PC-3 (cell line): ENCODE results near the gene COMTD1.

ENCODE experiments used
- CTCF ChIP-seq: fragments of 300-600 bp; sonication (generic); conservative IDR thresholded peaks from 2 replicates; pipeline ENCODE4 v1.5.1; 2017; ENCODE audit warnings: antibody characterized with exemption, low read depth, mild to moderate bottlenecking, low read length
- EZH2 ChIP-seq: fragments of 300-600 bp; sonication (generic); IDR thresholded peaks from one replicate; pipeline ENCODE4 v1.6.1; 2017; ENCODE audit warnings: antibody characterized with exemption, mild to moderate bottlenecking, low read length; ENCODE audit not compliant: unreplicated experiment

- TF ChIP-seq CTCF, result no peak
- TF ChIP-seq EZH2, result no peak
Observed at GRCh38 chr10:75280236-75280635, 44.5 kb upstream of the COMTD1 start.
